Ammon's horn (tissue), 1 donor: Measurements from ENCODE around the gene BTBD19.
"Not testable (repeated sequence)": the region's sequence is repeated elsewhere in the genome, so short reads cannot be mapped to it uniquely, and the experiment has no call there.

ENCODE experiments used
- DNase-seq: peaks from one replicate; pipeline ENCODE4 v3.0.0-alpha.2; 2016; ENCODE audit warnings: low spot score

BTBD19 gene

DNA sequence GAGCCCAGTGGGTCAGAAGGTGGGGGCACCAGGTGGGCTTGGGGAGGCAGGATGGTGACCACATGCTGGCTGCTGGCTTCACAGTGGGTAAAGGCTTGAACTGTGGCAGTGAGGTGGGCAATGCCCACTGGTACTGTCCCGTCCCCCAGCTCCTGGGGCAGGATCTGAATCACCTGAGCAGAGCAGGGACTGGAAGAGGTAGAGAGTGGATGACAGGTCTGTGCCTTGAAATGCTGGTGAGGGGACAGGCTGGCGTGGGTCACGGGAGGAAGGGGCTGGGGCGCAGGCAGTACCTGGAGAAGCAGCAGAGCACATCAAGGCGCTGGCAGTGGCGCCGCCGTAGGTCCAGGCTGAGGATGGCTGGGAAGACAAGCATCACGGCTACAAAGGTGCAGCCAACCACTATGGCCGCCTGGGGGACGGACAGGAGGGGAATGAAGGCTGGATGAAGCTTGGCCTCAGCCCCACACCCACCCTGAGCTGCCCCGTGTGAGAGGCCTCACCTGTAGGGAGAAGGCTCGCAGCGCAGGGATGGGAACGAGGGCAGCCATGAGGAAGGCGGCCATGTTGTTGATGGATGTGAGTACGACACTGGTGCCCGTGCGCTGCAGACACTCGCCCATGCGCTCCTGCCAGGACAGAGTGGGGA, 19.8 kb downstream of the BTBD19 start:
- DNase-seq = no peak

GRCh38 chr1:44828841-44829440, 20.6 kb downstream of the BTBD19 start:
- no peak for DNase-seq

DNA sequence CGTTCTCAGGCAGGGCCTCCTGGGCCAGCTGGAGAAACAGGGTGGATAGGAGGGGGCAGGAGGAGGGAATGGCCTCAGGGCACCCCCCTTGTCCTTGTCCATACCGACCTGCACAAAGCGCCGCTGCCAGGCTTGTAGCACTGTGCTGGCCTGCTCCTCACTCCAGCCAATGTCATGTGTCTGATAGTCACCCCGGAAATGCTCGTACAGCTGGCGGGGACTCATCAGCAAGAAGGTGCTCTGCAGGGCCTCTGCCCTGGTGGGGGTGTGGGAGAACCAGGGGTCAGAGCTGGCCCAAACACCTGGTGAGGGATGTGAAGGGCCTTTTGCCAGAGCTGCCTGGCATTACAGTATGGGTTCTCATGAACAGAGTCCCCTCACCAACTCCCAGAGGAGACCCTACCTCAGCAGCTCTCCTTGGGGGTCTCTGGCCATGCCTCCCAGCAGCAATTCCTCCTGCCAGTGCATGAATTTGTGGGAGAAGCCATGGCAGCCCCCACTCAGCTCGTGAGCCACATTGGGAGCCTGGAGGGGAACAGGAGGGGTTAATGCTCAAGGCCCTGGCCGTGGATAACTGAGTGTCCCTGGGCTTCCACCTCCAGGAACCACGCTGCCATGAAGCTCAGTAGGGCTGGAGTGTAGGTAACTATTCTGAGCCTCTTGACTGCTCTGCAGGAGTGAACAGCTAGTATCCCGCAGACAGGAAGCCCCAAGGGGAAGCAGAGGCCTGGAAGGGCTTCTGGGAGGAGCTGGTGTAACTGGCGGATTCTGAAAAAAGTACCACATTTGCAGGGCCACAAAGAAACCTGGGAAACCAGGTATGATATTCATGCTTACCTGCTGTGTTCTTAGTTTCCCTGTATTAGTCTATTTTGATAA, 21.4 kb downstream of the BTBD19 start:
- DNase-seq = no peak

DNA sequence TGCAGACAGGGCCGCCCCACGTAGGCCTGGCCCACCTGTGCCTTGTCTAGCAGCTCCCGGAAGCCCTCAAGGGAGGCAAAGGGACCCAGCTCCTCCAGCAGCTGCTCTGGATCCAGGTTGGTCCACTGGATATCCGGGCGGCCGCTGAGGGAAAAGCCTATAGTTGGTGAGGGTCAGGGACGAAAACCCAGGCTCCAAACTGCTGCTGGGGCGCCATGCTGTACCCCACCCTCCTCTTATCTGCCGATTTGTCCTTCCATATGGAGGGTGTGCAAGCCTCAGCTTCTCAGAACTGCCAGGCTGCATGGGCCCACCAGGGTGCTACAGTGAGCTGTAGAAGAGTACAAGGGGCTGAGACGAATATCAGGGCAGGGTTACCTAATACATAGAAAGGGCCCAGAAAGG, 22.6 kb downstream of the BTBD19 start:
- DNase-seq = no peak

- no peak for DNase-seq
Measured at GRCh38 chr1:44831516-44831915, 23.2 kb downstream of the BTBD19 start.

- DNase-seq = no peak
Measured at GRCh38 chr1:44832056-44832705, 23.9 kb downstream of the BTBD19 start.

- DNase-seq = no peak
Measured at GRCh38 chr1:44834328-44834727, 26.0 kb downstream of the BTBD19 start.

- DNase-seq = peak; percentile 92
Measured at GRCh38 chr1:44835738-44836675, 27.7 kb downstream of the BTBD19 start.

DNA sequence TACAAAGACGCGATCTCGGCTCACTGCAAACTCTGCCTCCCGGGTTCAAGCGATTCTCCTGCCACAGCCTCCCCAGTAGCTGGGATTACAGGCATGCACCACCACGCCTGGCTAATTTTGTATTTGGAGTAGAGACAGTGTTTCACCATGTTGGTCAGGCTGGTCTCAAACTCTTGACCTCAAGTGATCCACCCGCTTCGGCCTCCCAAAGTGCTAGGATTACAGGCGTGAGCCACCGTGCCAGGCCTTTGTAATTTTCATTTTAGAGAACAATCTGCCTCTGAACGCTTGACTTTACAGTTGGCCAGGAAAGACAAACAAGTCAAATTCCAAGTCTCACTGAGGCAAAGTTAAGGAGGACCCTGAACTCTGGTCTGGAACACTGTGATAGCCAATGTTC, 30.0 kb downstream of the BTBD19 start:
- not testable (repeated sequence) for DNase-seq

- no peak for DNase-seq
Measured at GRCh38 chr1:44839576-44839975, 31.3 kb downstream of the BTBD19 start.

DNA sequence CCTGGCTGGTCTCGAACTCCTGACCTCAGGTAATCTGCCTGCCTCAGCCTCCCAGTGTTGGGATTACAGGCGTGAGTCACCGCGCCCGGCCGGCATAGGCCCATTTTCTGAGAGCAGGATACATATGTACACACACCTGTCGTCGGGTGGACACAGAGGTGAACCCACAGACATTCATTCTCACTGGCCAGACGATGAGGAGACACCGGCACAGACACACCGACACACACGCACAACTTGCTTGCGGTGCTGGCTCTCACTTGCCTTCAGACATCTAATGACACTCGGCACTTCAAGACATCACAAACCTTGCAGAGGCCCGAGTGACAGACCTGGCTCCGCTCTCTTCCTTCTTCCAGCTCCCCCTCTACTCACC, 34.2 kb downstream of the BTBD19 start:
- DNase-seq = no peak

DNA sequence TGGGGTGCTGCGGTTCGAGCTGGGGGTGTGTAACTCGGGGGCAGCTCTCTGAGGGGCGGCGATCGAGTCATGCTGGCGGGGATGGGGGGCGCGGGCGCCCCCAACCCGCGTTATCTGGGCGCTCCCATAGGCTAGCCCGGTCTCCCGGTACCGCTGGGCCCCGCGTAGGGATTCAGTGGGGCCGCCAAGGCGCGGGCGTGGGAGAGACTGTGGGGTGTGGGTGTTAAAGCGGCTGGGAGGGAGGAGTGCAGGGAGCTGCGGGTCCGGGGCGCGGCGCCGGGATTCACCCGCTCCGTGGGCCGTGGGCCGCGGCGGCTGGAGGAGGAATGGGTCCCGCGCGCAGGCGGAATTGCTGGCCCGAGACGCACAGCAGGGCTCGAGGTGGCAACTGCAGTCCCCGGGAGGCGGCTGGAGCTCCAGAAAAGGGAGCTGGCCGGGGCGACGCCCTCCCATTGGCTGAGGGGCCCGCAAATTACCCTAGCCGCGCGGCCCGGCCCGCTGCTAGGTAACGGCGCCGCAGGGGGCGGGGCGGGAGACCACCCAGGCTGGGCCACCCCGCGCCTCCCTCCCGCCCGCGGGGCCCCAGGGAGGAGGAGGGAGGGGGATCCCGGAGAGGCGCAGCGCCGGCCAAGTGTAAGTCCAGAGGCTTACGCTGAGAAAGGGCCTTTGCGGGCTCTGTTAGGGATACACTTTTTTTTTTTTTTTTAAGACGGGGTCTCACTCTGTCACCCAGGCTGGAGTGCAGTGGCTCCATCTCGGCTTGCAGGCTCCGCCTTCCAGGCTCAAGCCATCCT, 34.7 kb downstream of the BTBD19 start, which contains the start of gene PTCH2:
Gene PTCH2, minus strand, starts transcription at position 392 of the 794 bp plus-strand sequence. Its CDS starts 321 bp downstream, at position 71.
- DNase-seq = peak; percentile 61

DNA sequence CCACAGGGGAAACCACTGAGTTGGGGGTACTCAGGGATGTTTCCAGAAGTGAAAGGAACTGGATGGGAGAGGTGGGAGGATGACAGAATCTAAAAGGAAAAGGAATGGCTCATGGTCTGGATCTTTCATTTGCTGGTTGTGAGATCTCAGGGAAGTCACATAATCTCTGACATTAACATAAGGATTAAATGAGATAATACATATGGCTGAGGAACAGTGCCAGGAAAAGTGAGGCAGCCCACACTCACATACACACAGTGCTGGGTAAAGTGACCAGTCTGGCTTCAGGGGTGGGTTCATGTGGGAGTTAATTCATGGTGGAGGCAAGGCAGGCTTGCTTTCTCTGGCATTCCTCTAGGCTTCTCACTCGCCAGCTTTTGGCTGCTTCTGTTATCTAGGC, 38.7 kb downstream of the BTBD19 start:
- no peak for DNase-seq

DNA sequence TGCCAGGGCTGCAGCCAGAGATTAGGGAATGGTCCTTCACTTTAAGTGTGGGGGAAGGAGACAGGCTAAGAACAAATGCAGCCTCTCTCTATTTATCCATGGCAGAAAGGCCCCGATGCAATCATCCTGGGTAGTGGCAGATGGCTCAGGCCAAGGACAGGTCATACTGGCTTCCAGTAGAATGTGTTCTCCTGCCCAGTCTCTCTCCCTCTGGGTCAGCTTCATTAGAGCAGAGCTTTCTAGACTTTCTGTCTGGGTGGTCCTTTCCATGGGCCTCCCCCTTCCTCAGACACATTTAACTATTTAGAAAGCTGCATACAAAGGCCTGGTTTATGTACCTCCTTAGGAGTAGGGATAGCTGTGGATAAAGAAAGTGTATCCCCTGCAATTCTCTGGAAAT, 39.5 kb downstream of the BTBD19 start:
- DNase-seq = no peak

GRCh38 chr1:44848456-44849181, 40.3 kb downstream of the BTBD19 start:
- DNase-seq = peak; percentile 62

GRCh38 chr1:44849575-44850132, 41.3 kb downstream of the BTBD19 start:
- no peak for DNase-seq

DNA sequence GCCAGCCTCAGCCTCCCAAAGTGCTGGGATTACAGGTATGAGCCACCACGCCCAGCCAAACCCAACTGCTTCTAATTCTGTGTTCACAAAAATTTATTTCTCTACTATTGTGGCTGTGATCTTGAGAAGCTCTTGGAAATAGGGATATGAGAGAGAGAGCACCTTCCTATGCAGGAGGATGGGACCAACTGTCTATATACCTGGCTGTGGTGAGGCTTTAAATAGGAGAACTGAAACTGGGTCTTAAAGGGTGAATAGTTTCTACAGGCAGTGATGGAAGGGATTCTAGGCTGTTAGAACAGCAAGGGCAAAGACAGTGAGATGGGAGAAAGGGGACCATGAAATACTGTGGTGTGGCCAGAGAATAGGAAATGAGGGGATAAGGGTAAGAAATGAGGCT, 43.0 kb downstream of the BTBD19 start:
- DNase-seq = no peak

- DNase-seq = no peak
Measured at GRCh38 chr1:44853201-44853600, 44.9 kb downstream of the BTBD19 start.

DNA sequence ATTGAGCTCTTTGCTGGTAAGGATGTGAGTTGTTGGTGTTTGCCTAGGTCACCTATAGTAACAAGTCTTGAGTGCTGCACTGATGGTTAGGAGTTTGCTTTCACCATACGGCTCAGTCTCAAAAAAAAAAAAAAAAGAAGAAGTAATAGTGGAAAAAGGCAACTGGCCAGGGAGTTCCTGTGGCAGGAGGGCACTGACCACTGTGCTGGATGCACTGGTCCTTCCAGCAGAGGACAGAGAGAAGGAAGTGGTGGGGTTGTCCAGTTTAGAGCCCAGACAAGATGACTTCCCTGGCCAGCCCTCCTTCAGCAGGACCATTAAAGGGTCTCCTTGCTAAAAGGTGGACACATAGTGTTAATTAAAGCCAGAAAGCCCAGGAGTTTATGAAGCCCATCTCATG, 46.6 kb downstream of the BTBD19 start:
- DNase-seq = peak; percentile 59
